Testis (tissue), 2 donors: ENCODE results near the gene ACAA1.

Source experiments
- CTCF ChIP-seq, 3 experiments: fragments of 450-650 bp in 2 of 3; fragments of 200-600 bp in 1 of 3; sonication (generic) in 1 of 3; IDR thresholded peaks; one replicate each; pipeline ENCODE4 v1.5.1; 2016 to 2019; ENCODE audit warnings: antibody characterized with exemption in 3 of 3, mild to moderate bottlenecking in 2 of 3, moderate library complexity in 1 of 3
- POLR2A ChIP-seq: fragments of 450-650 bp; IDR thresholded peaks from one replicate; pipeline ENCODE4 v1.6.1; 2017; ENCODE audit warnings: antibody characterized with exemption, mild to moderate bottlenecking, moderate library complexity

- TF ChIP-seq POLR2A, result no peak
- TF ChIP-seq CTCF (IDR thresholded peaks at IDR 0.05), result no peak
Measured at GRCh38 chr3:38173834-38174418, 37.0 kb upstream of the ACAA1 start.
